Karpas-422 (cell line): ENCODE results near the gene PWWP2B. TPM values are rescaled to one million over a fixed set of nuclear protein-coding genes. Genes with fewer than 3 reads are reported as not detected.

Experiments used
- DNase-seq: peaks from one replicate; pipeline ENCODE4 v3.0.0-alpha.2; 2015
- H2AFZ ChIP-seq: fragments of 200-600 bp; sonication (generic); 2 replicates; pipeline ENCODE4 v1.6.1; 2014; ENCODE audit warnings: antibody characterized with exemption, low read length, mixed read lengths
- H3K27ac ChIP-seq: fragments of 200-600 bp; sonication (generic); 2 replicates; pipeline ENCODE4 v1.5.1; 2014; ENCODE audit warnings: mild to moderate bottlenecking, low read length, moderate library complexity
- H3K27me3 ChIP-seq: fragments of 200-600 bp; sonication (generic); 2 replicates; pipeline ENCODE4 v1.6.1; 2014; ENCODE audit warnings: low read length, mixed read lengths
- H3K36me3 ChIP-seq: fragments of 200-600 bp; sonication (generic); 2 replicates; pipeline ENCODE4 v1.6.1; 2014; ENCODE audit warnings: low read length, mixed read lengths; ENCODE audit not compliant: insufficient read depth
- H3K4me1 ChIP-seq: fragments of 200-600 bp; sonication (generic); 2 replicates; pipeline ENCODE4 v1.6.1; 2014; ENCODE audit warnings: mild to moderate bottlenecking, low read length, mixed read lengths
- H3K4me2 ChIP-seq: fragments of 200-600 bp; sonication (generic); 2 replicates; pipeline ENCODE4 v1.6.1; 2014; ENCODE audit warnings: low read length, low read depth, mild to moderate bottlenecking; ENCODE audit not compliant: poor library complexity, severe bottlenecking
- H3K4me3 ChIP-seq: fragments of 200-600 bp; sonication (generic); 2 replicates; pipeline ENCODE4 v1.5.1; 2014; ENCODE audit warnings: mild to moderate bottlenecking, antibody characterized with exemption, low read length, mixed read lengths
- H3K79me2 ChIP-seq: fragments of 200-600 bp; sonication (generic); 2 replicates; pipeline ENCODE4 v1.6.1; 2014; ENCODE audit warnings: mild to moderate bottlenecking, low read length, mixed read lengths
- H3K9ac ChIP-seq: fragments of 200-600 bp; sonication (generic); 2 replicates; pipeline ENCODE4 v1.6.0; 2014; ENCODE audit warnings: low read length
- H3K9me2 ChIP-seq: fragments of 200-600 bp; sonication (generic), shearing (Covaris generic); replicated peaks from 2 replicates; pipeline ENCODE4 v1.6.0; 2014; ENCODE audit warnings: mild to moderate bottlenecking, low read length, moderate library complexity; ENCODE audit not compliant: insufficient read depth
- H3K9me3 ChIP-seq: fragments of 300-700, 200-600 bp; sonication (generic); 2 replicates; pipeline ENCODE4 v1.6.1; 2014; ENCODE audit warnings: low read length, mixed read lengths
- H4K20me1 ChIP-seq: fragments of 200-600 bp; sonication (generic); 2 replicates; pipeline ENCODE4 v1.6.1; 2014; ENCODE audit warnings: mild to moderate bottlenecking, antibody characterized with exemption, low read length, low read depth; ENCODE audit not compliant: insufficient read depth
- total RNA-seq: library from RNA; depleted of rRNA; stranded (reverse); fragments of >200 nt; shearing (Covaris generic); gene quantifications from 2 replicates; pipeline ENCODE4 v1.2.3, GENCODE V29; 2014; ENCODE audit warnings: low replicate concordance

Gene PWWP2B
- total RNA-seq, 1 experiment from 2014 or later: 1.4 TPM

DNA sequence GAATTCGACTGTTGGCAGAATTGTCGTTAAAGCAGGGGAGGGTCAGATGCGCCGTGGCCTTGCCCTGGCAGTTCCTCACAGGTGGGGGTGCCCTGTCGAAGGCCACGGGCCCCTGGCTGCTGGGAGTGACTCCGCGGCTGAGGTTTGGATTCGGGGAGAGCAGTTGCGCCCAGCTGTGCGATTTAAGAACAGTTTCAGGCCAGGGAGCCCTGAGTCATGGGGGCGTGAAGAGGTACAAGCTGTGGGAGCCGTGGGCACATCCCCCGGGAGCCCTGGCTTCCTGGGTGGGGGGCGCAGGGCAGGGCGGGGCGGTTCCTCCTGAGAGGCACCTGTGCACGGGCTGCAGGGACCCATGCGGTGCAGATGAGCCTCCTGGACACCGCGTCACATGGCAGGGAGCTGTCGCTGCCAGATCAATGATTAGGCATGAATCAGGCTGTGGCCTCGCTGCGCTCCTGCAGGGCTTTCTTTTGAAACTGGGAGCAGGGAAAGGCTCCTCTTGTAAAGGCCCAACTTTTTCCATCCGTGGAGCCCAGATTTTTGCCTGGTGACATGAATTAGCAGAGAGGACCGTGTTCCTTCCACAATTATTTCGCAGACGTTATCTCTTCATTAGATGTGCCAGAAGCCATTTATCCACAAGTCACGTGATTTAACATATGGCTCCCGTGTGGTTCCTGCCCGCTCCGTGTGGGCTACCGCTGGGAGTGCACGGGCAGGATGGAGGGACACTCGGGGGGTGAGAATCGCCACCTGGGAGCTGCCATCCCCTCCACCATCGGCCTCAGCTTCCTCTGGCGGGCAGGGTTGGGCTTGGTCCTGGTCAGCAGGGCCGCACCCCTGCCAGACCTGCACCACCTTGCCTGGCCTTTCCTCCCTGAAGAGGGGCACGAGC is 918 bp downstream of the PWWP2B start:
- Histone ChIP-seq H3K27me3 (no peaks in the 10 kb centered on the region), H3K27ac (peak overlapping the region; percentile 3; the same call in 1 of the 2 replicates), H3K36me3 (no peaks in the 10 kb centered on the region), H3K9ac (peak overlapping the region; percentile 65), H3K4me2 (peak overlapping the region; percentile 69), H3K9me3 (no peaks in the 10 kb centered on the region), H2AFZ (peak overlapping the region; percentile 21; the same call in 1 of the 2 replicates), H3K79me2 (no peaks in the 10 kb centered on the region), H3K4me1 (peaks cover 20% of the 10 kb centered on the region), H3K4me3 (peak overlapping the region; percentile 71), H3K9me2 (no peaks in the 10 kb centered on the region), H4K20me1 (peaks cover 18% of the 10 kb centered on the region; the same call in 1 of the 2 replicates)
- peak; percentile 63 for DNase-seq

DNA sequence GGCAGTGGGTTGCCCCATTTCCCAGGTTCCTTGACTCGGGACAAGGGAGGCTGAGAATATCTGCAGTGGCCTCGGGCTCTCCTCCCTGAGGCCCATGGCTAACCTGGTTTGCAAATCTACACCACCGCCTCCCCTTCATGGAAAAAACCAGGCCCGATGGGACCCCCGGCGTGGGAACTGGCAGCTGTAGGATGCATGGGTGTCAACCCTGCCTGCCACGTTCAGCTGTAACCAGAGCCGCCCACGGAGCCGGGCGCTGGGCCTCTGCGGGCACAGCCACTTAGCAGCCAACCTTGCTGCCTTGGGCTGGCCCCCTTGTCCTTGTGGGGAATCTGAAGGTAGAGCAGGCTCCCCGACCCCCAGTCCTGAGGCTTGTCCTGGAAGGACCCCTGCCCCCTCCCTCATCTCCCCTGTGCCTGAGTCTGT is 1.6 kb downstream of the PWWP2B start:
- Histone ChIP-seq H4K20me1 (peaks cover 22% of the 10 kb centered on the region; the same call in 1 of the 2 replicates), H3K9me3 (no peaks in the 10 kb centered on the region), H3K4me3 (peak overlapping the region; percentile 71; the same call in 1 of the 2 replicates), H3K4me1 (peaks cover 20% of the 10 kb centered on the region), H3K4me2 (peak overlapping the region; percentile 69), H3K36me3 (no peaks in the 10 kb centered on the region), H3K9ac (peak overlapping the region; percentile 65; the same call in 1 of the 2 replicates), H2AFZ (no peak overlapping the region), H3K9me2 (no peaks in the 10 kb centered on the region), H3K27me3 (no peaks in the 10 kb centered on the region), H3K27ac (no peak overlapping the region; the same call in 1 of the 2 replicates), H3K79me2 (no peaks in the 10 kb centered on the region)
- no peak for DNase-seq

DNA sequence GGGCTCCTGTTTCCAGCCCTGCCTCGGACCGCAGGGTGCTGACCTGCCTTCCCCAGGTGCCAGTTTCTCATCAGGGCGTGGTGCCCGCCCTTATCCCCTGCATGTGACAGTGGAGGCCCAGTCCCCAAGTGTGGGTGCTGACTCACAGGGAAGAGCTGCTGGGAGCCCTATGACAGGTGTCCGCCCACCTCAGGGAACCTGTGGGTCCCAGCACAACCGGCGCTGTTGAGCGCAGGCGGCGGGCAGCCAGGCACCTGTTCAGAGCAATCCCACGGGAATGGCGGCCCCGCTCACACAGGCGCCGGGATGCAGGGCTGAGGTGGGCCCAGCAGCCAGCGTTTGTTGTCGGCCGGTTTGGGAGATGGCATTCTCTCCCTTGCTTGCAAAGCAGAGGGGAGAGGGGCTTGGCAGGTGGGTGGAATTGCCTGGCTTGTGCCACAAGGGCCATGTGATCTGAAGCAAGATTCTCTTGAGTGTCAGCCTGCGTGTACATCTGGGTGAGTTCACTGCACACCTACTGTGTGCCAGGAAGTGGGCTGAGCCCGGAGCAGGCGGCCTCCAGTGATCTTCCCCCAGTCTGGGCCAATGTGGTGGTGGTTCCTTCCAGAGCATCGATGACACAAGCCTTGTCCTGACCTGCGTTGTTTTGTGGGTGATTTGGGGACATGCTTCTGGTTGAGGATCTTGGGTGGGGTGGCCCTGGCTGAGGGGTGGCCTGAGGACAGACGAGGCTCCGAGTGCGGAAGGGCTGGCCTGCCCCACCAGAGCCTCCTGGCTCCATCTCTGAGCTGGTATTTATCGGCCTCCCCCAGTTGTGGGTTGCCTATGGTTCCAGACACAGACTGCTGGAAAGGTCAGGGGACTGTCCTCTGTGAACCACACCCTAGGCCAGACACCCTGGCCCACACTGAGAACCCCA is 2.4 kb downstream of the PWWP2B start:
- H4K20me1 ChIP-seq: peaks cover 25% of the 10 kb centered on the region; the same call in 1 of the 2 replicates
- peaks cover 20% of the 10 kb centered on the region for H3K4me1 ChIP-seq

DNA sequence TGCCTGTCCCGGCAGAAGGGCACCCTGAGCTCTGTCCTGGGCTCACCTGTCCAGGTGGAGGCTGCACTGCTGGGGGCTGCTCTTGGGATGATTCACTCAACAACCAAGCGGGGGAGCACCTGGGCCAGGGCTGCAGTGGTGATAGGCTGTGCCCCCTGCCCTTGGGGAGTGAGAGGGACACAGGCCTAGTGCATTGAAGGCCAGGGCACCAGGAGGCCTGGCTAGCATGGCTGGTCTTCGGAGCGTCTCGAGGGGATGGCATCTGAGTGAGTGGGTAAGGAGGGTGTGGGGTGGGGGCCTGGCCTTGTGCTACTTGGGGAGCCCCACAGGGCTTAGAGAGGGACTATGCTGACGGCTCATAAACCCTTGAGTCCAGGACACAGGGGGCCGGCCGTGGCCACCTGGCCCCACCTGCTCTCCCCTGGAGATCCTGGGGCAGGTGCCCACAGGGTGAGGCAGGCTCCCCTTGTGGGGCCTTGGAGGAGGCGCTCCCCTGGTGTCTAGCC is 3.1 kb downstream of the PWWP2B start:
- H3K9ac ChIP-seq: no peak overlapping the region
- H3K27ac ChIP-seq: no peak overlapping the region
- no peak overlapping the region for H3K4me2 ChIP-seq

More for the DNA sequence above, 2.4 kb downstream of the PWWP2B start:
- Histone ChIP-seq H2AFZ (no peak overlapping the region), H3K27me3 (no peaks in the 10 kb centered on the region), H3K9me2 (no peaks in the 10 kb centered on the region), H3K9ac (no peak overlapping the region), H3K4me2 (no peak overlapping the region), H3K4me3 (no peak overlapping the region), H3K79me2 (no peaks in the 10 kb centered on the region), H3K36me3 (no peaks in the 10 kb centered on the region), H3K27ac (no peak overlapping the region), H3K9me3 (no peaks in the 10 kb centered on the region)
- no peak for DNase-seq

DNA sequence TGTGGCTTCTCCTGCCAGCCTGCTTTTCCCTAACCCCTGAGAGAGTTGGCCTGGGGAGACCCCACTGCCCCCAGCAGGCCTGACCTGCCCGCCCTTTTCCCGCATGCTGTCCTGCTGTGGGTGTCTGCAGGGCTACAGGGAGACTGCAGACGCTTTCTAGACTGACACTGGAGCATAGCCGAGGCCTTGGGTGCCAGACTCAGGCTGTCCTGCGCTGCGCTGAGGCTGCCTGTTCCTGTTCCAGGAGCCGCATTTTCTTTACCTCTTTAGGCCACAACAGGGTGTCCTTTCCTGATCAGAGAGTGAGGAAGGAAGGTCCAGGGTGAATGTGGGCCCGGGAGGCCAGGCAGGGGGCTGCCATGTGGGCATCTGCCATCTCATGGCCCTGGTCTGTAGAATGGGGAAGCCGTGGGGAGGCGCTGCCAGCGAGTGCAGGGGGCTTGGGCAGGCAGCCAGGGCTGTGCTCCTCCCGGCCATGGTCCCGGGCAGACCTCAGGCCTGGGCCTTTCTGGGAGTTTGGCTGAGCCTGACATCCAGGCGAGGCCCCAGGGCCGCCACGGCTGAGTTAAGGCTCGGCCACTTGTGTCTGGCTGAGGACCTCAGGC is 3.6 kb downstream of the PWWP2B start:
- H3K4me2 ChIP-seq: no peak overlapping the region
- peaks cover 20% of the 10 kb centered on the region for H3K4me1 ChIP-seq
- H4K20me1 ChIP-seq: peaks cover 25% of the 10 kb centered on the region; the same call in 1 of the 2 replicates
- H3K9me2 ChIP-seq: no peaks in the 10 kb centered on the region
- no peak overlapping the region for H3K4me3 ChIP-seq
- no peaks in the 10 kb centered on the region for H3K27me3 ChIP-seq
- H3K9me3 ChIP-seq: no peaks in the 10 kb centered on the region
- H3K27ac ChIP-seq: no peak overlapping the region
- no peak overlapping the region for H2AFZ ChIP-seq
- DNase-seq: no peak
- no peaks in the 10 kb centered on the region for H3K79me2 ChIP-seq
- H3K36me3 ChIP-seq: no peaks in the 10 kb centered on the region
- no peak overlapping the region for H3K9ac ChIP-seq

More for the DNA sequence above, 3.1 kb downstream of the PWWP2B start:
- no peaks in the 10 kb centered on the region for H3K36me3 ChIP-seq
- no peak overlapping the region for H3K4me3 ChIP-seq
- H3K79me2 ChIP-seq: no peaks in the 10 kb centered on the region
- H4K20me1 ChIP-seq: peaks cover 25% of the 10 kb centered on the region; the same call in 1 of the 2 replicates
- H3K9me3 ChIP-seq: no peaks in the 10 kb centered on the region
- no peak for DNase-seq
- no peak overlapping the region for H2AFZ ChIP-seq
- H3K9me2 ChIP-seq: no peaks in the 10 kb centered on the region
- peaks cover 20% of the 10 kb centered on the region for H3K4me1 ChIP-seq
- H3K27me3 ChIP-seq: no peaks in the 10 kb centered on the region

DNA sequence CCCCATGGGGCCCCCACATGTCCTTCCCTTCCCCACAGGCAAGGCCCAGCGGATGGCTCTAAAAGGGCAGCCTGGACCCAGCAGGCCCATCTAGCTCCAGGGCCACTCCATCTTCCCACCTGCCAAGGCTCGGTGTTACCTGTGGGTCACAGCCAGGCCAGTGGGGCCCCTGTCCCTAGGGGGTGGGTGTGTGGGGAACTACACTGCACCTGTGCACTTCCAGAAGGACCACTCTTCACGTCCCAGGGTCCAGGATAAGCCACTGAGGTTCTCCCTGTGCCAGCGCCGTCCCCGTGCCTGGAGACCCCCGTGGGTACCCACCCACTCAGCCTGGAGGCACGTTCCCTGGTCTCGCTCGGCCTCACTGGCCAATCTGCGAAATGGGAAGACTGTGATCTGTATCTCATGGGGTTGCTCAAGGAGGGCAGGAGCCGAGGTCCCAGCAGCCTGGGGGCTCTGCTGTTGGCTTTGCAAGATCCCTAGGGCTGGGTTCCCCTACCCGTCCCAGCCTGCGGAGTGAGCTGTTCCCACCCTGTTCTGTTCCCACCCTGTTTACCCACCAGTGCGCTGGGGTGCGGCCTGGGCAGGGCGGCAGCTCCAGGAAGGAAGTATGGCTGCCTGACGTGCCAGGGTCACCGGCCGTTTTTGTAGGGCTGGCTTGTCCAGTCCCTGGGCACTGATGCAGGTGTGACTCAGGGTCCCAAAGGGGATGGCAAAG is 4.6 kb downstream of the PWWP2B start:
- H2AFZ ChIP-seq: no peak overlapping the region
- no peak for DNase-seq
- peaks cover 20% of the 10 kb centered on the region for H3K4me1 ChIP-seq
- H3K9me3 ChIP-seq: no peaks in the 10 kb centered on the region
- H3K9me2 ChIP-seq: no peaks in the 10 kb centered on the region
- peaks cover 25% of the 10 kb centered on the region; the same call in 1 of the 2 replicates for H4K20me1 ChIP-seq
- H3K9ac ChIP-seq: no peak overlapping the region
- no peaks in the 10 kb centered on the region for H3K36me3 ChIP-seq
- no peak overlapping the region for H3K4me3 ChIP-seq
- no peak overlapping the region for H3K27ac ChIP-seq
- no peaks in the 10 kb centered on the region for H3K79me2 ChIP-seq
- H3K27me3 ChIP-seq: no peaks in the 10 kb centered on the region
- H3K4me2 ChIP-seq: no peak overlapping the region

DNA sequence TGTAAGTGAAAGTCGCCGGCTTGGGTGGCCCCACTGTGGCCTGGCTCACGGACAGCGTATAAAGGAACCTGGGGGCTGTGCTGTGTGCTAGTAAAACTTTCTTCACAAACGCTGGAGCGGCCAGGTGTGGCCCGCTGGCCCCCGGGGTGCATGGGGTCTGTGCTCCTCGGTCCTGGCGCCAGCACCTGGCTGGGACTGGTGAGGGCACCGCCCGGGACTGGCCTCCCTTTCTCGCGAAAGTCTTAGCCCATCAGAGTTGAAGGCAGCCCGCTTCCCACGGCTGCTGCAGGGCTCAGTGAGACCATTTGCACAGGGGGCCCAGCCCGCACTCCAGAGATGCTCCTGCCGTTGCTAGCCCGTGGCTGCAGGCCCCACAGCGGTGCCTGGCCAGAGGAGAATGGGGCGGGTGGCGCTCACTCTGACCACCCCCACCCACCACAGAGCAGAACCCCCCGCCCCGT is 5.8 kb downstream of the PWWP2B start:
- Histone ChIP-seq H3K36me3 (no peaks in the 10 kb centered on the region), H3K9me3 (no peaks in the 10 kb centered on the region), H3K4me3 (no peak overlapping the region), H3K27me3 (no peaks in the 10 kb centered on the region), H3K27ac (no peak overlapping the region), H3K9me2 (no peaks in the 10 kb centered on the region), H3K4me2 (no peak overlapping the region), H4K20me1 (peaks cover 25% of the 10 kb centered on the region; the same call in 1 of the 2 replicates), H3K79me2 (no peaks in the 10 kb centered on the region), H3K9ac (no peak overlapping the region), H3K4me1 (peaks cover 16% of the 10 kb centered on the region), H2AFZ (no peak overlapping the region)
- DNase-seq: no peak
